Stimulated activated CD4-positive, alpha-beta T cell treated with anti-CD3 and anti-CD28 coated beads, Interleukin-1b, Interleukin-23, amount 100 ng/mL, for 48 hours (primary cell): ENCODE data around the gene HDAC2.
A peak's percentile ranks its signal among the peaks of the same experiment; 100 is the strongest.
"Not testable (repeated sequence)": the region's sequence is repeated elsewhere in the genome, so short reads cannot be mapped to it uniquely, and the experiment has no call there.

Experiments
- DNase-seq: peaks from one replicate; pipeline ENCODE4 v3.0.0-alpha.2; 2020

Gene HDAC2

GRCh38 chr6:113969888-113970804 lies 802 bp downstream of the HDAC2 start:
- DNase-seq: peak; percentile 54

- DNase-seq: no peak
Measured at GRCh38 chr6:113968472-113968871, 2.5 kb downstream of the HDAC2 start.

DNA sequence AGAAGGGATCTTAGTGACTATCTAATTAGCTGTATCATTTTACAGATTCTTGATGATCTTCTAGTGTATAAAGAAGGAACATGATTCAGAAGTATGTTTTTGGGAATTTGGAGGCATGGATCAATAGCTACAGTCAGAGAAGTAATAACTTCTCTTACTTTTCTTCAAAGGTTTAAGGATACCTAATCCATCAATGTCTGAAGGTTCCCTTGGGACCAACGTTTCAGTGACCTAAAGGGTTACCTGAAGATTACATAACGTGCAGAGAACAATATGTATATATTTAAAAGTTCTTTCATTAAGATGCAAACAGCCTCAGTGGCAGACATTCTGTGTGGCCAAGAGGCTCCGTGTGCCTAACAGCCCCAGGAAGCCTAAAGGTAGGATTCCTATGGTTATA lies 3.2 kb downstream of the HDAC2 start:
- DNase-seq: no peak

GRCh38 chr6:113960795-113961194 lies 10.2 kb downstream of the HDAC2 start:
- DNase-seq: no peak

- no peak for DNase-seq
Measured at GRCh38 chr6:113959235-113959634, 11.7 kb downstream of the HDAC2 start.

- DNase-seq: no peak
Measured at GRCh38 chr6:113954653-113955052, 16.3 kb downstream of the HDAC2 start.

DNA sequence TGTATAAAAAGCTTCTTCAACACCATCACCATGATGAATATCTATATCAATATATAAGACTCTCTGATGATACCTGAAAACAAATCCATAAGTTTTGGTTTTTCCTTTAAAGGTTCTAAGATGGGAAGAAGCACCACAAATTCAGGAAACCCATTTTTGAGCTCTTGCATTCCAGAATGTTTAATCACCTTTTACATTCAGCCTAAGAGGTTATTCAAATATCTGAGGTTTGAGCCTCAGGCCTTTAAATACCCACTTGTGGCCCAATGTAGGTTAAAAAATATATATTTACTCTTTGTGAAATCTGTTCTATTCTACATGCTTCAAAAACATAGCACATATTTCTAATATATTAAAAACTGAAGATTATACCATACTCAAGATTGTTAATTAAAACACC lies 17.6 kb downstream of the HDAC2 start:
- DNase-seq: no peak

DNA sequence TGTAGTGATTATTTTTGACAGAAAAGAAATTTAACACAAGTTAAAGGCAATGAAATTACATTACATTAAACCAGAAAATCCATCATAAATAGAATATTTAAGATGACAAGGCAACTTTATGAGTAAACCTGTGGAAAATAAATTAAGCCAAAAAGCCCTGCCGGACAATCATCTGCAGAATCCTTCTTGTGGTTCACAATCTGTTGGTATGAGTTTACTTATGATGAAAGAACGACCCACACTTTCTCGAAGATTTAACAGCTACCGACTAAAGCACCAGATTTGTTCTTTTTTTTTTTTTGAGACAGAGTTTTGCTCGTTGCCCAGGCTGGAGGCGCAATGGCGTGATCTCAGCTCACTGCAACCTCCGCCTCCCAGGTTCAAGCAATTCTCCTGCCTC lies 21.4 kb downstream of the HDAC2 start:
- no peak for DNase-seq

- DNase-seq: no peak
Measured at GRCh38 chr6:113944701-113945100, 26.2 kb downstream of the HDAC2 start.

- no peak for DNase-seq
Measured at GRCh38 chr6:113939825-113940224, 31.1 kb downstream of the HDAC2 start.

DNA sequence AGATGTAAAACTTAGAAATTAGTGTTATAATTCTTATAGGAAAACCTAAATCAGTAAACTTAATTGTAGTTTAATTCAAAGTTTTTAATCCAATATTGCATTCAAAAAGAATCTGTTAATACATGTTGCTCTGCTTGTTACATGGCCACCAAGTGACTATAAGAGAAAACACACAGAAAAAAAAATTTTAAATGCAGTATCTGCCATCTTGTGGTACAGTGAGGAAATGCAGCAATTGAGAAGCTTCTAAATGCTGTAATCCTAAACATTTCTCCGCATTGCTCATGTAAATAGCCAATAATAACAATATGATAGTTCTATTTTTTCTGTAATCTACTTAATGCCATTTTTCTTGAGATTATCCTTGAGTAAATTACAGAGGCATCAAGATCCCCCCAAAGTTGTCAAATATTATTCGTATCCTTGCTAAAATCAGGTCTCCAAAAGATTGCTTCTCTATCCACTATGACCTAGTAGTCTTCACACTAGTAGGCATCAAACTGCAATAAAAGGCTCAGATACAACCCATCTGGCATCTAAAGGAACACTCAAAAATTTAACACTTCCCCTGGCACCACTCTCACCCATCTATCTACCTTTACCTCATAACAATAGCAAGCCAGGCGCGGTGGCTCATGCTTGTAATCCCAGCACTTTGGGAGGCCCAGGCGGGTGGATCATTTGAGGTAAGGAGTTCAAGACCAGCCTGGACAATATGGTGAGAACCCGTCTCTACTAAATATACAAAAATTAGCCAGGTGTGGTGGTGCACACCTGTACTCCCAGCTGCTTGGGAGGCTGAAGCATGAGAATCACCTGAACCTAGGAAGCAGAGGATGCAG lies 34.6 kb downstream of the HDAC2 start:
- no peak for DNase-seq

DNA sequence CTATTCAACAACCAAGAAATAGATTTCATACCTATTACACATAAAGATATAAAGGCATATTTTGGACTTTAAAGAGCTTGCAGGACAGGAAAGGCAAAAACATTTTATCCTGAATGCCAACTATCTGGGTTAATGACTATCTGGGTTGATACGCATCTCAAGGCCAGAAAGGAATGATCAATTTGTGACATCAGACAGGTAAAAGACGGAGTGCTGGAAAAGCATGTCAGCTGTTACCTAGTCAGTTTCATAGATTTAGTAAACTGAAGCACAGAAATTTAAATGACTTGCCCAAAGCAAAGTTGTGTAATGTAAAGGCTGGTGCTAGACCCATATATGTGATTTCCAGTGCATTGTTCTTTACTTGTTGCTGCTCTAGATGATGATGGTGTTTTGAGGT lies 36.8 kb downstream of the HDAC2 start:
- no peak for DNase-seq

DNA sequence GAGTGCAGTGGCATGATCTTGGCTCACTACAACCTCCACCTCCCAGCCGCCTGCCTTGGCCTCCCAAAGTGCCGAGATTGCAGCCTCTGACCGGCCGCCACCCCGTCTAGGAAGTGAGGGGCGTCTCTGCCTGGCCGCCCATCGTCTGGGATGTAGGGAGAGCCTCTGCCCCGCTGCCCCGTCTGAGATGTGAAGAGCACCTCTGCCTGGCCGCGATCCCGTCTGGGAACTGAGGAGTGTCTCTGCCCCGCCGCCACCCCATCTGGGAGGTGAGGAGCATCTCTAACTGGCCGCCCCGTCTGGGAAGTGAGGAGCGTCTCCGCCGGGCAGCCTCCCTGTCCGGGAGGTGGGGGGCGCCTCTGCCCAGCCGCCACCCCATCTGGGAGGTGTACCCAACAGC lies 39.0 kb downstream of the HDAC2 start:
- not testable (repeated sequence) for DNase-seq

- DNase-seq: no peak
Measured at GRCh38 chr6:113930183-113930582, 40.8 kb downstream of the HDAC2 start.

DNA sequence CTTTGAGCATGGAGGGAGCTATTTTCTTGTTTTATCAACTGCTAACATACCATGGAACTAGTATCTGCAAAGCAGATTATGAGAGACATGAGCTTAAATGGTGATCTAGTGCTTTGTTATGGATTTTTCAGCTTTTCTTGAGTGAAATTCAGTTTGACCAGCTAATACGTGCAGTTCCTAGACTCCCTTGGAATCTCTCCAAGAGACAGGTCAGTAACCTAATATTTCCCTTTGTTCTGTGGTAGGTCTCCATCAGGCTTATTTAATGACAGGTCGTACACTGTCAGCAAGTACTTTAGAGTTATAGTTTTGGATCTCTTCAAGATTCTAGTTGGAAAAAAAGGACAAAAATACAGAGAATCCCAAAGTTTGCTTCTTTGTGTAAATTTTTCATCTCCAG lies 43.9 kb downstream of the HDAC2 start:
- no peak for DNase-seq

- no peak for DNase-seq
Measured at GRCh38 chr6:113925378-113925777, 45.6 kb downstream of the HDAC2 start.

GRCh38 chr6:113924312-113924723 lies 46.6 kb downstream of the HDAC2 start:
- DNase-seq: no peak

- DNase-seq: no peak
Measured at GRCh38 chr6:113923526-113923925, 47.4 kb downstream of the HDAC2 start.

DNA sequence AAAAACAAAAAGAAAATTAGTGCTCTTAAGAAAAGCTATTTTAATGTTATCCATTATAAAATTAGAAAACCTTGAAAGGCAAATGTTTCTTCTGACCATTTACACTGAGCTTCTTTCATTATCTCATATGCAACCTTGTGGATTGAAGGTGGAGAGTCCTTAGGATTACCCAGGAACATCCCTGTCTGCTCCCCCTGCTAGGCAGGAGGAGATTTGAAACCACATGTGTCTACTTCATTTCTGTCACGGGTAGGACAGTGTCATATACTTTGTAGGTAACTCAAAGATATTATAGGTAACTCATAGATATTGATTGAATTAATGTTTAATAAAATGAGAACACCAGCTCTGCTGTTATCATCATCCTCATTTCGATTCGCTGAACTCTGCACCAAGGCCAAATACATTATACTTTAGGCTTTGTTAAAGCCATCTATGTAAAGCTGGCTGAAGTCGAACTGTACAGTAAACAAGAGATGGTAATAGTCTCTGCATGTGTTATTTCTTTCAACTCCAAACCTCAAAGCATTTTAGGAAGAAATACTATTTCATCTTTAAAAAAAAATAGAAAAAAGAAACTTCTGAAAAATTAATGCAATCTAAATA lies 49.5 kb downstream of the HDAC2 start:
- DNase-seq: no peak

- DNase-seq: no peak
Measured at GRCh38 chr6:113920663-113921267, 50.2 kb downstream of the HDAC2 start.

- DNase-seq: not testable (repeated sequence)
Measured at GRCh38 chr6:113910285-113910684, 60.7 kb downstream of the HDAC2 start.

DNA sequence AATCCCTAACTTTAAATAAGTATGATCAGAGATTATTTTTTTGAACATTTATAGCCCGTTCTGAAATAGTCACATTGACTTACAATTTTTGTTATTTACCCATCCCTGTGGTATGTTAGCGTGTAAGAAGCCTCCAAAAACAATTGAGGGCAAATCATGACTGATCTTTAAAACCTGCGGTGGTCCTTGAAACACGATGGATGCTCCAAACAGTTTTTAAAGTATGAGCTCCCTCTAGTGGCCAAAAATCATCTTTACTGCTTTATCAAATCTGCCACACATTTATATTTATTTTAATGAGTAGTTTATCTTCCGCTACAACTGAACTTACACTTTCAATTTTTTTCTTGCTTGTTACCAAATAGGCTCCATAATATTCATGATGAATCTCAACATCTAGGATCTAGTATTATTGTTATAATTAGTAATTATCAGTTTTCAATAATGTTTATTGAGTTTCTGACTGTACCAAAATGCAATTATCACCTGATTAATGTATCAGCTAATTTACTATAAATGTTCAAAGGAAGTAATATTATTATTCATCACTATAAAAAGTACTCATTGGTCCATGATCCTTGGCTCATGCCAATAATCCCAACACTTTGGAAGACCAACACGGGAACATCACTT lies 61.6 kb downstream of the HDAC2 start:
- no peak for DNase-seq

- no peak for DNase-seq
Measured at GRCh38 chr6:113908801-113909200, 62.1 kb downstream of the HDAC2 start.
